Peyer's patch (tissue), 4 donors: ENCODE results near the gene MAP2K3. TPM values are rescaled to one million over a fixed set of nuclear protein-coding genes. Genes with fewer than 3 reads are reported as not detected.

Source experiments
- DNase-seq, 3 donors: peaks; one replicate each; pipeline ENCODE4 v3.0.0-alpha.2; 2017 to 2019
- H3K27ac ChIP-seq, 4 donors: fragments of 200-600 bp; sonication (generic); one replicate each; pipeline ENCODE4 v1.5.1; 2016 to 2019
- H3K27me3 ChIP-seq, 2 donors: fragments of 200-600 bp; sonication (generic); one replicate each; pipeline ENCODE4 v1.5.1; 2019
- H3K36me3 ChIP-seq, 3 donors: fragments of 200-600 bp; sonication (generic); one replicate each; pipeline ENCODE4 v1.5.1; 2016 to 2019
- H3K4me1 ChIP-seq, 4 donors: fragments of 200-600 bp; sonication (generic); one replicate each; pipeline ENCODE4 v1.5.1; 2016 to 2019
- H3K4me3 ChIP-seq, 4 donors: fragments of 200-600 bp; sonication (generic); 1 replicate in 3 of 4; 2 replicates in 1 of 4; pipeline ENCODE4 v1.5.1; 2016 to 2019; ENCODE audit warnings: mild to moderate bottlenecking in 1 of 4
- H3K9me3 ChIP-seq, 4 donors: fragments of 200-600 bp; sonication (generic); one replicate each; pipeline ENCODE4 v1.5.1; 2016 to 2019; ENCODE audit warnings: mild to moderate bottlenecking in 1 of 4
- POLR2A ChIP-seq, 2 donors: fragments of 450-650 bp; IDR thresholded peaks; one replicate each; pipeline ENCODE4 v1.5.1; 2017; ENCODE audit warnings: antibody characterized with exemption in 2 of 2, mild to moderate bottlenecking in 2 of 2, moderate library complexity in 2 of 2
- total RNA-seq, 4 donors: library from RNA; depleted of rRNA; stranded (reverse); fragments of >200 nt; gene quantifications; one replicate each; pipeline ENCODE4 v1.1.0, GENCODE V29; 2016
- TF ChIP-seq, protein P1 (sequence below), 6 experiments: fragments of 450-650 bp in 4 of 6; fragments of 200-600 bp in 2 of 6; sonication (generic) in 1 of 6; IDR thresholded peaks; one replicate each; pipeline ENCODE4 v1.5.1; 2017 to 2019; ENCODE audit warnings: antibody characterized with exemption in 6 of 6, mild to moderate bottlenecking in 3 of 6, moderate library complexity in 1 of 6

MAP2K3 gene
- total RNA-seq, 4 donors from 2014 or later = 54.5 to 133 (median 102) TPM

DNA sequence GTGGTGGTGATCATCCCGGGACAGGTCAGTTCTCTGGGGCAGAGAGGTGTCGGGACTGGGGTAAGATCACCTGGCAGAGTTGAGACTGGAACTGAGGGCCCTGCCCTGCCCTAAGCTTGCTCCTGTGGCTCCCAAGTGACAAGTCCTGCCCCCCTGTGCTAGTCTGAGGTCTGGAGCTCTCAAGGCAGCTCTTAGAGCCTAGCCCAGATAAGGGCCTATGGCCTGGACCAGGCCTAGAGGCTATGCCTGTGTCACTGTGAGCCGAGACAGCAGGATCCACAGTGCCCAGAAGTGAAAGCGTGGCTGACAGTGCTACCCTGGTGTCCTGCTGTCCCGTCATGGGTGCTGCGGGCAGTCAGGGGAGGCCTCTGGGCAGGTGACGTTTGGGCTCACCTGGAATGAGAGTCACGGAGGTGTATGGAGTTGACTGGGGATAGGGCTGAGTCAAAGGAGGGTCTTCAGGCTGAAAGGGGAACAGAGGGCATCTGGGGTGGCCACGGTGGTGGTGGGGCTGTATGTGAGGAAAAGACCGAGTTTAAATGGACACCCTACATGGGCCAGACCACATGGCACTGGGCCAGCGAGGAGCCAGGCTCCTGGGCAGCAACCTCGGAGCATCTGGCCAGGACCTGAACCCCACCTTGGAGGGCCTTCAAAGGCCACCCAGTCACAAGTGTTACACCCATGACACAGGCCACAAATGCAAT is 36.8 kb upstream of the MAP2K3 start:
- Histone ChIP-seq H3K4me1 (peaks cover 0 to 20% (median 2%) of the 10 kb centered on the region in 4 donors), H3K36me3 (peaks cover 0 to 2% (median 0%) of the 10 kb centered on the region in 3 donors), H3K9me3 (no peaks in the 10 kb centered on the region), H3K27ac (no peak overlapping the region), H3K27me3 (no peaks in the 10 kb centered on the region), H3K4me3 (no peak overlapping the region)
- no peak for DNase-seq
- no peak for TF ChIP-seq POLR2A (IDR thresholded peaks at IDR 0.05)
- TF ChIP-seq, protein P1, sequence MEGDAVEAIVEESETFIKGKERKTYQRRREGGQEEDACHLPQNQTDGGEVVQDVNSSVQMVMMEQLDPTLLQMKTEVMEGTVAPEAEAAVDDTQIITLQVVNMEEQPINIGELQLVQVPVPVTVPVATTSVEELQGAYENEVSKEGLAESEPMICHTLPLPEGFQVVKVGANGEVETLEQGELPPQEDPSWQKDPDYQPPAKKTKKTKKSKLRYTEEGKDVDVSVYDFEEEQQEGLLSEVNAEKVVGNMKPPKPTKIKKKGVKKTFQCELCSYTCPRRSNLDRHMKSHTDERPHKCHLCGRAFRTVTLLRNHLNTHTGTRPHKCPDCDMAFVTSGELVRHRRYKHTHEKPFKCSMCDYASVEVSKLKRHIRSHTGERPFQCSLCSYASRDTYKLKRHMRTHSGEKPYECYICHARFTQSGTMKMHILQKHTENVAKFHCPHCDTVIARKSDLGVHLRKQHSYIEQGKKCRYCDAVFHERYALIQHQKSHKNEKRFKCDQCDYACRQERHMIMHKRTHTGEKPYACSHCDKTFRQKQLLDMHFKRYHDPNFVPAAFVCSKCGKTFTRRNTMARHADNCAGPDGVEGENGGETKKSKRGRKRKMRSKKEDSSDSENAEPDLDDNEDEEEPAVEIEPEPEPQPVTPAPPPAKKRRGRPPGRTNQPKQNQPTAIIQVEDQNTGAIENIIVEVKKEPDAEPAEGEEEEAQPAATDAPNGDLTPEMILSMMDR (IDR thresholded peaks at IDR 0.05) = no peak

DNA sequence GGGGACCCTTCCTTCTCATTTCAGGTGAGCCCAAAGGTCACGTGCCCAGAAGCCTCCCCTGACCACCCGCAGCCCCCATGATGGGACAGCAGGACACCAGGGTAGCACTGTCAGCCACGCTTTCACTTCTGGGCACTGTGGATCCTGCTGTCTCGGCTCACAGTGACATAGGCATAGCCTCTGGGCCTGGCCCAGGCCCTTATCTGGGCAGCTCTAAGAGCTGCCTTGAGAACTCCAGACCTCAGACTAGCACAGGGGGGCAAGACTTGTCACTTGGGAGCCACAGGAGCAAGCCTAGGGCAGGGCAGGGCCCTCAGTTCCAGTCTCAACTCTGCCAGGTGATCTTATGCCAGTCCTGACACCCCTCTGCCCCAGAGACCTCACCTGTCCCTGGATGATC is 36.0 kb upstream of the MAP2K3 start:
- Histone ChIP-seq H3K4me3 (no peak overlapping the region), H3K27ac (no peak overlapping the region), H3K36me3 (no peaks in the 10 kb centered on the region), H3K27me3 (no peaks in the 10 kb centered on the region), H3K4me1 (peaks cover 0 to 20% (median 2%) of the 10 kb centered on the region in 4 donors), H3K9me3 (no peaks in the 10 kb centered on the region)
- no peak for DNase-seq
- TF ChIP-seq, protein P1 (IDR thresholded peaks at IDR 0.05) = no peak
- TF ChIP-seq POLR2A (IDR thresholded peaks at IDR 0.05) = no peak

DNA sequence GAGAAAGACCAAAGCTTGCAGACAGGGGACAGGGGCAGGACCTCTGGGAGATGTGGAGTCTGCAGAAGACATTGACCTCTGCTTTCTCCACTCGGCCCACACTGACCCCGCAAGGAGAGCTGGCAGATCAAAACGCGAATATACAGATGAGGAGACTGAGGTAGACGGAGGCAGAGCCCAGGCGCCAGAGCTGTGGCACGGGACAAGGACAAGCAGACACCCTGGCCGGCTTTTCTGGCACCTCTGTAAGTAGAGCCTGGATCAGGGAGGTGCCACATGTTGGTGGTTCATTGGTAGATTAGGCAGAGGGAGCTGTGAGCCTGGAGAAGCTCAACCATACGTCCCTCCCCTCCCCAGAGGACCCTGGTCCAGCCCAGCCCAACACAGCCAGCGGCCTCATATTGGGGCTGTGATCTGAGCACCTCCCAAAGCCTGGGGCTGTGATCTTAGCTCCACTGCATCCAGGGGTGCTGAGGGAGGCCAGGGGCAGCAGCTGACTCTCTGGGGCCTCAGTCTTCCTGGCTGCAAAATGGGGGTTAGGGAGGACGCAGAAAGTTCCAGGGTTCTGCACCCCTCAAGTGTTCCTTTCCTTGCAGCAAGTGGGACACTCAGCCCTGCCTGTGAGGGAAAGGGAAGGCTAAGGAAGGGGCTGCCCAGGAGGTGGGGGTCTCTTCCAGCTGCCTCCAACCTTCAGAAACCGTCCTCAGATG is 35.3 kb upstream of the MAP2K3 start:
- Histone ChIP-seq H3K36me3 (no peaks in the 10 kb centered on the region), H3K27ac (no peak overlapping the region), H3K9me3 (no peaks in the 10 kb centered on the region), H3K4me3 (no peak overlapping the region), H3K4me1 (peaks cover 0 to 28% (median 5%) of the 10 kb centered on the region in 4 donors), H3K27me3 (no peaks in the 10 kb centered on the region)
- no peak for DNase-seq
- no peak for TF ChIP-seq POLR2A (IDR thresholded peaks at IDR 0.05)
- TF ChIP-seq, protein P1 (IDR thresholded peaks at IDR 0.05) = no peak

DNA sequence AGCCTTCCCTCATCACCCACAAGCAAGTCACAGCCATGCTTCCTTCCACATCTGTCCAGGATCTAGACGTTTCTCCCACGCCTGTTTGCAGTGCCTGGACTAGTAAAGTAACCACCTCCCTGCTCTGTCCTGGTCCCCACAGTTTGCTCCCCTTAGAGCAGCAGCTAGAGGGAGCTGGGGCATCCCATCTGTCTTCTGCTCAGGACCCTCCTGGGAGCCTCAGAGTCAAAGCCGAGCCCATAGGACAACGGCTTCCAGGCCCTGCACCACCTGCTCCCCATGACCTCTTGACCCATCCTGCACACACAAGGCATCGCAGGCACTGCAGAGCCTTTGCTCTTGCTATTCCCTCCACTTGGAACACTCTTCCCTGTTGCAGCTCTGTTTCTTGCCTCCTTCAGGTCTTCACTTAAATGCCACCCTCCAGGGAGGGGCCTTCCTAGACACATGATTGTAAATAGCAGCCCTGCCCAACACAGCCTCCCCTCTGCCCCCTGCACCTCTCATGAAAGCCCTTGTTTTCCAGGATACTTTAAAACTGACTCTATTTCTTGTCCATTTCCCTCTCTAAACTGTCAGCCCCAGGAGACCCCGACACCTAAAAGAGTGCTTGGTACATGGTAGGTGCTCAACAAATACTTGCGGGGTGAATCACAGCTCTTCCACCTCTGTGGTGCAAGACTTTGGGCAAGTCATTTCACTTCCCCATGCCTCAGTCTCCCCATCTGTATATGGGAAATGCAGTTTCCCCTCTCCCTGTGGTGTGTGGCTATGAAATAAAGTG is 34.4 kb upstream of the MAP2K3 start:
- H3K27ac ChIP-seq = no peak overlapping the region
- no peaks in the 10 kb centered on the region for H3K27me3 ChIP-seq
- H3K36me3 ChIP-seq = no peaks in the 10 kb centered on the region
- peaks cover 0 to 30% (median 5%) of the 10 kb centered on the region in 4 donors for H3K4me1 ChIP-seq
- no peak overlapping the region for H3K4me3 ChIP-seq
- no peaks in the 10 kb centered on the region for H3K9me3 ChIP-seq
- no peak for DNase-seq
- TF ChIP-seq, protein P1 (IDR thresholded peaks at IDR 0.05) = no peak
- no peak for TF ChIP-seq POLR2A (IDR thresholded peaks at IDR 0.05)

DNA sequence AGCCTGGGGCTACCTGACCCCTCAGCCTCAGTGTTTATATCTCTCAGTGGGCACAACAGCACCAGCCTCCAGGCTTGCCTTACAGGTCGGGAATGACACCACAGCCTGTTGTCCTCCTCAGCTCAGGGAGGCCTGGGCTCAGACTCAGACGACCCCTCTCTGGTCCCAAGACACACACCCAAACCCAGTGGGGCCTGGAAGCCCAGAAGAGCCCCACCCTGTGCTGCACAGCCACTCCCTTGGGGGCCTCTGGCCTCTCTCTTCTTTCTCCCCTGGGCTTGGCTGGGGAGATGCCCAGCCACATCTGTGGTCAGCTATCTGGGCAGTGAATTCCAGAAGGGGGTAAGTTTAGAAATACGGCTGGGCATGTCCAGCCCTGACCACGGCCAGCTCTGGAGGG is 33.7 kb upstream of the MAP2K3 start:
- Histone ChIP-seq H3K4me1 (peaks cover 0 to 30% (median 5%) of the 10 kb centered on the region in 4 donors), H3K9me3 (no peaks in the 10 kb centered on the region), H3K27ac (no peak overlapping the region), H3K27me3 (no peaks in the 10 kb centered on the region), H3K36me3 (no peaks in the 10 kb centered on the region), H3K4me3 (no peak overlapping the region)
- DNase-seq = no peak
- TF ChIP-seq, protein P1 (IDR thresholded peaks at IDR 0.05) = no peak
- TF ChIP-seq POLR2A (IDR thresholded peaks at IDR 0.05) = no peak
